Right kidney (tissue), 9 donors: ENCODE measurements around the gene SERPINA1.
"Not testable (repeated sequence)": the region's sequence is repeated elsewhere in the genome, so short reads cannot be mapped to it uniquely, and the experiment has no call there.

ENCODE experiments used
- DNase-seq: peaks from one replicate; pipeline ENCODE4 v3.0.0-alpha.2; 2016
- long read RNA-seq, 8 donors: transcript quantifications; one replicate each; lab custom pipeline, GENCODE V29; 2026

SERPINA1 gene
- long read RNA-seq, donor 1, transcript SERPINA1-202 (5 exons, 1,622 nt): major isoform, 47 of 96 reads
- long read RNA-seq, donor 1, partial matches to known transcripts: 49 of 96 reads
- long read RNA-seq, donor 1, other reads (novel, unspliced or antisense): 0 of 96 reads
- long read RNA-seq, donor 2, transcript SERPINA1-202 (5 exons, 1,622 nt): major isoform, 29 of 46 reads
- long read RNA-seq, donor 2, partial matches to known transcripts: 17 of 46 reads
- long read RNA-seq, donor 2, other reads (novel, unspliced or antisense): 0 of 46 reads
- long read RNA-seq, donor 3, transcript SERPINA1-202 (5 exons, 1,622 nt): major isoform, 14 of 41 reads
- long read RNA-seq, donor 3, partial matches to known transcripts: 26 of 41 reads
- long read RNA-seq, donor 3, other reads (novel, unspliced or antisense): 0 of 41 reads
- long read RNA-seq, donor 4, transcript SERPINA1-202 (5 exons, 1,622 nt): major isoform, 29 of 64 reads
- long read RNA-seq, donor 4, partial matches to known transcripts: 35 of 64 reads
- long read RNA-seq, donor 4, other reads (novel, unspliced or antisense): 0 of 64 reads
- long read RNA-seq, donor 5, transcript SERPINA1-202 (5 exons, 1,622 nt): major isoform, 37 of 81 reads
- long read RNA-seq, donor 5, partial matches to known transcripts: 37 of 81 reads
- long read RNA-seq, donor 5, other reads (novel, unspliced or antisense): 7 of 81 reads
- long read RNA-seq, donor 6, transcript SERPINA1-202 (5 exons, 1,622 nt): major isoform, 15 of 44 reads
- long read RNA-seq, donor 6, partial matches to known transcripts: 28 of 44 reads
- long read RNA-seq, donor 6, other reads (novel, unspliced or antisense): 0 of 44 reads
- long read RNA-seq, donor 7: 0 reads
- long read RNA-seq, donor 8, transcript SERPINA1-202 (5 exons, 1,622 nt): major isoform, 39 of 84 reads
- long read RNA-seq, donor 8, partial matches to known transcripts: 44 of 84 reads
- long read RNA-seq, donor 8, other reads (novel, unspliced or antisense): 0 of 84 reads

- DNase-seq: no peak
Observed at GRCh38 chr14:94388384-94389103, at the start of gene SERPINA1. TSS of gene SERPINA1 (minus strand) at chr14:94388602. CDS start at chr14:94383237, 5,365 bp downstream.

GRCh38 chr14:94428610-94429009, 40.2 kb upstream of the SERPINA1 start:
- no peak for DNase-seq

GRCh38 chr14:94427016-94427613, 38.7 kb upstream of the SERPINA1 start:
- DNase-seq: no peak

GRCh38 chr14:94426526-94426925, 38.1 kb upstream of the SERPINA1 start:
- DNase-seq: no peak

GRCh38 chr14:94424371-94424770, 36.0 kb upstream of the SERPINA1 start:
- no peak for DNase-seq

GRCh38 chr14:94423453-94424056, 35.2 kb upstream of the SERPINA1 start:
- DNase-seq: peak; percentile 15

- DNase-seq: no peak
Observed at GRCh38 chr14:94421316-94421715, 32.9 kb upstream of the SERPINA1 start.

GRCh38 chr14:94417497-94418205, 29.2 kb upstream of the SERPINA1 start:
- DNase-seq: not testable (repeated sequence)

- DNase-seq: no peak
Observed at GRCh38 chr14:94412671-94413638, 24.6 kb upstream of the SERPINA1 start.

GRCh38 chr14:94411638-94412037, 23.2 kb upstream of the SERPINA1 start:
- DNase-seq: no peak

GRCh38 chr14:94409430-94409829, 21.0 kb upstream of the SERPINA1 start:
- not testable (repeated sequence) for DNase-seq

- no peak for DNase-seq
Observed at GRCh38 chr14:94408546-94409095, 20.2 kb upstream of the SERPINA1 start.

- DNase-seq: no peak
Observed at GRCh38 chr14:94407906-94408305, 19.5 kb upstream of the SERPINA1 start.

- DNase-seq: no peak
Observed at GRCh38 chr14:94406910-94407309, 18.5 kb upstream of the SERPINA1 start.

- no peak for DNase-seq
Observed at GRCh38 chr14:94405486-94405885, 17.1 kb upstream of the SERPINA1 start.

- no peak for DNase-seq
Observed at GRCh38 chr14:94404561-94404960, 16.2 kb upstream of the SERPINA1 start.

GRCh38 chr14:94403312-94403932, 15.0 kb upstream of the SERPINA1 start:
- DNase-seq: no peak

- DNase-seq: no peak
Observed at GRCh38 chr14:94401083-94401482, 12.7 kb upstream of the SERPINA1 start.

- no peak for DNase-seq
Observed at GRCh38 chr14:94400422-94400841, 12.0 kb upstream of the SERPINA1 start.
